A204.1 (cell line): ENCODE results near the gene EFL1.
"Not testable (repeated sequence)": the region's sequence is repeated elsewhere in the genome, so short reads cannot be mapped to it uniquely, and the experiment has no call there.

Experiments
- FAIRE-seq: peaks from 2 replicates; lab custom pipeline; 2012; peaks lifted over from hg19 to GRCh38; lab: Jason Lieb, UNC

Gene EFL1

DNA sequence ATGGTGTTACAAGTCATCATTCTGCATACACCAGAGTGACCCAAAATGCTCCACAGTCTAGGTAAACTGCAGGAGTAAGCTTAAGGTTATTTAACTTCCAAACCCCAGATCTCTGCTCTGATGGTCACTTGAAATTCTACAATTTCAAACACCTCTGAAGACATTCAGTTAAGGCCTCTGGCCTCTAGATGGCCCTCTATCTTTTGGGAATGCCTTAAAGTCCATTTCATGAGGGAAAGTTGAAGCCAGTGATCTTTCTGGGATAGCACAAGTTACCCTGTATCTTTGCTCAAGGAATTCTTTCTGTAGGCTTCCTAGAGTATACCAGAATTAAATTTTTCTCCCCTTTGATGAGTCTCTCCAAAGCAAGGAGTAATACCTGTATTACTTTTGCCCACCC lies 18.7 kb upstream of the EFL1 start:
- peak; percentile 93 for FAIRE-seq

GRCh38 chr15:82275410-82275809 lies 12.9 kb upstream of the EFL1 start:
- FAIRE-seq: no peak

DNA sequence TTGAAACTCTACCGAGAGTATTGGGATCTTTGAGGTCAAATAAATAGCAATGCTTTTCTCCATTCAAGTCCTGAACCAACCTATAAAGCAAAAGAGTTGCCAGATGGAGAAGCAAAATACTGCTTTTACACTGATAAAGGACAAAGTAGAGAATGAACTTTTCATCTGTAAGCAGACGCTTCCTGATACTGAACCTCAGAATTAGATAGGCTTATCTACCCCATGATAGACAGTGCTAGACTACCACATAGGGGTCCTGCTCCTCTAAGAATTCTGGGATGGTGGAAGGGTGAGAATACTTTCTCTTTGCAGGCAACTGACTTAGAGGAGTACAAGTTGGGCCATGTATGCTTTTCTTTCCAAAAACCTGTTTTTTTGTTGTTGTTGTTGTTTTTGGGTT lies 9.6 kb upstream of the EFL1 start:
- FAIRE-seq: no peak

- not testable (repeated sequence) for FAIRE-seq
Observed at GRCh38 chr15:82268454-82268853, 5.9 kb upstream of the EFL1 start.

- FAIRE-seq: not testable (repeated sequence)
Observed at GRCh38 chr15:82267137-82267536, 4.6 kb upstream of the EFL1 start.

- FAIRE-seq: no peak
Observed at GRCh38 chr15:82263350-82263749, 816 bp upstream of the EFL1 start.

DNA sequence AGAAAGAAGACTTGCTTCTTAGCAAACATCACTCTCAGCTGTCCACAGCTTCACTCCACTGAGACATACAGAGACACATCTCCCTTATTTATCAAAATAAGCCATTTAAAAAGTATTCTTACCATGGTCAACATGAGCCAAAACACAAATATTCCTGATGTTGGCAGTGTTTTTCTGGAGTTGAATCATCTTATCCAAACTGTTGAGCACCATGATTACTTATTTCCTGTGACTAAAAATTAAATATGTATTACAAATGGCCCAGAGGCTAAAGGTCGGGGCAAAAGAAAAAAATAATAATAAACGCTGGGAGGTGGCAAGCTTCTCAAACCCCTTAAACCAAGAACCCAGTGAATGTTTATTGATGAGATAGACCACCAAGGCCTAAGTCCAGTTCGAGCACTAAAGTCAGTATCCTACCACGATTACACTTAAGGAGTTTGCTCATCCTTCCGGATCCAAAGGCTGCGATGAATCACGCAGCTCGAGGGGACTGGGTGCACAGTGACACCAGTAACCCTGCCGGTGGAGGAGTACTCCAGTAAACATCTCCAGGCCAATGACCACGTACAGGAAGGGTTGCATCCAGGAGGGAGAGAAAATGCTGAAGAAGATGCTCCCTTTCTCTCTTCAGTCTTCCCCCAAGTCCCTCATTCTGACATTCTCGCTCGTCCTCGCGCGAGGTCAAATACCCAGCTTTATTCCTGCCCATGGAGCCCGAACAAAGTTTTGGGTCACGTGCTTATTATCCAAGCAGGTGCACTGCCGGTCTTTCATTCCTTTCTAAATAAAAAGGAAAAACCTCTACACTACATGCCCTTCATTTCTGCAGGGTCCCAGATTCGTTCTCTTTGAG lies 740 bp downstream of the EFL1 start:
- FAIRE-seq: not testable (repeated sequence)

- FAIRE-seq: not testable (repeated sequence)
Observed at GRCh38 chr15:82248261-82248660, 14.3 kb downstream of the EFL1 start.

- not testable (repeated sequence) for FAIRE-seq
Observed at GRCh38 chr15:82245956-82246355, 16.6 kb downstream of the EFL1 start.

- FAIRE-seq: not testable (repeated sequence)
Observed at GRCh38 chr15:82243644-82244043, 18.9 kb downstream of the EFL1 start.

DNA sequence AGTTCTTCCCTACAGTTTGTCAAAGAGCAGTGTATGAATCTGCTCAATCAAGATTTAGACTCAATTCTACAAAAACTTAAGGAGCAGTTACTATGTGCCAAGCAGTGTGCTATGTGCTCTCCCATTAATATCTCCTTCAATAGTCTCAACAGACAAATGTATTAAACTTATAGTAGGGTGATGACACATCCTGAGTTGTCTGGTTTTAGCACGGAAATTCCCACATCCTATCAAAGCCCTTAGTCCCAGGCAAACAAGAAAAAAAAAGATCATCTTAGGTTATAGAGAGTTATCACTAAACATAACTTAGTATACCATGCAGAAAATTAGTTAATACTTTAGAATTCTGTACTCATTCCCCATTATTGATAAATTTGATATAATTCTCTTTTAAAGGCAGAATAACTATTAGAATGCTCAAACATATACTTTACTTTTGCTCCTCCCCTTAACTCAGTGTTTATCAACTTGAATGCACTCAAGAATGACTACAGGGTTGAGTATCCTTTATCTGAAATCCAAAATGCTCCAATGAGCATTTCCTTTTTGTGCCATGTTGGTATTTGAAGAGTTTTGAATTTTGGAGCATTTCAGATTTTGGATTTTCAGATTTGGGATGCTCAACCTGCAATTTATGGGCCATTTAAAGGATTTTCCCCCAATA lies 20.6 kb downstream of the EFL1 start:
- FAIRE-seq: not testable (repeated sequence)

DNA sequence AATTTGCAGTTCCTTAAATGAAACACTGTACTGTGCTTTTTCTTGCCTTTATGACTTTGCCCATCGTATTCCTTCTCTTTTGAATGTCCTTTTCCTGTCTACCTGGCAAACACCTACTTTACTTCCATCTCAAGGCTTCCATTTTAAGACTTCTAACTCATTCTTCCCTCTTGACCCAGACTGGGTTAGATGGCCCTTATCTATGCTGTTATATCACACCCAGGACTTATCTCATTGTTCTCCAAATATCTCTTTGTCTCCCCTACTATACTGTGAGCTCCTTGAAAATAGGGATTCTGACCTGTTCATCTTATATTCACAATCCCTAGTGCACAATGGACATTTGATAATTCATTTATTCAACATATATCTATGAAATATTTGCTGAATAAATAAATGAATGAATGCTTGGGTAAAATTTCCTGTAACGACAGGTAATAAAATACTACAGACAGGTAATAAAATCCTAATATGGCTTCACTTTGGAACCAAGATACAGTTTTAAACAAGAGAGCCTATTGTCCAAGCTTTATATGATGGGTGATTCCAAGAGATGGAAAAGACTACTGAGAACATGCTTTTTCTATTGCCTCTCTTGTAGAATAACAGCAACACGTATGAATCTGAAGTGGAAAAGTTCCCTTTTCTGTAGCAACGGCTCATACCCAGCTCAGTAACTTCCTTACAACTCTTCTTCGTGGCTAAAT lies 22.7 kb downstream of the EFL1 start:
- FAIRE-seq: no peak

GRCh38 chr15:82237944-82238534 lies 24.5 kb downstream of the EFL1 start:
- FAIRE-seq: not testable (repeated sequence)

GRCh38 chr15:82231842-82232241 lies 30.7 kb downstream of the EFL1 start:
- FAIRE-seq: no peak

DNA sequence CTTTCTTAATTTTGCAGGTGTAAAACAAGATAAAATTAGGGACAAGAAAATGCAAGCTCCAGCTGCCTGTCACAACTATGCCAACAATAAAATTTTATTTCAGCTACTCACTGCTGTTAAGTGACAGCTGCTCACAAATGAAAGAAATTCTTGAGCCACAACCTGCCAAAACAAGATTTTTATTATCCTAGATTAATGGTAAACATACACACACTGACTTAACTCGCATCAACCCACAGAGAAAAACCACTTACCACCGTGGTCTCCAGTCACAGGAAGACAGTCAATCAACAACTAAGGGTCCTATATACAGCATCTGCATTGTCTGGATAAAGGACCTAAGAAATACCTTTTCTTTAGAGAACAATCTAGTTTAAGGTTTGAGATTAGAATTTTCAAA lies 31.3 kb downstream of the EFL1 start:
- FAIRE-seq: no peak

GRCh38 chr15:82228750-82229149 lies 33.8 kb downstream of the EFL1 start:
- no peak for FAIRE-seq

DNA sequence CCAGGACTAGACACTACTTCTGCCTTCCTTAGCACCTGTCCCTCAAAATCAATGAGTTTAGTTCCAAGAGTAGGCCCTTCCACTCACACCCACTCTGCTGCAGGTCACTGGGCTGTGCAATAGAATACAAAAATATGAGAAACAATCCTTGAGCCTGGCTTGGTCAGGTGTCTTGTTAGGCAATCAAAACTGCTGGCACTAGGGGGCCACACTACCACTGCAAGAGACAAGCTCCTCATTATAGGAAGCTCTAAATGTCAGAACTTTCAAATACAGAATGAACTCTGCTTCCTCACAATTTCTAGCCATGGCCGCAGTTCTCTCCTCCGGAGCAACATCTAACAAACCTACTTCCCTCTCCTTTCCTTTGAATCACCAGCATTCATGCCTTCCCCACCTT lies 41.0 kb downstream of the EFL1 start:
- FAIRE-seq: not testable (repeated sequence)

DNA sequence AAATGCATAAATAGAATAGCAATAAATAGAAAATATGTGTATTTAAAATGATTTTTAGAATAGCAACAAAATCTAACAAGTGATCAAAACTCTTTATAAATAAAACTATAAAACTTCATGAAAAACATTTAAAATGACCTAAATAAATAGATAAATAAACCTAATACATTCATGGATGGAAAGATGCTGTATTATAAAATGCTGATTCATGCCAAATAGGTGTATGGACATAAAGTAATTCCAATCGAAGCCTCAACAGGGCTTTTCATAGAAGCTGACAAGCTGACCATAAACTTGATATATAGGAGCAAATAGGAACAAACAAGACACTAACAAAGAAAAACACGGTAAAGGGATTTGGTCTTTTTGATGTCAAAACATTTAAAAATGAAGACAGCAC lies 46.4 kb downstream of the EFL1 start:
- peak; percentile 81 for FAIRE-seq

DNA sequence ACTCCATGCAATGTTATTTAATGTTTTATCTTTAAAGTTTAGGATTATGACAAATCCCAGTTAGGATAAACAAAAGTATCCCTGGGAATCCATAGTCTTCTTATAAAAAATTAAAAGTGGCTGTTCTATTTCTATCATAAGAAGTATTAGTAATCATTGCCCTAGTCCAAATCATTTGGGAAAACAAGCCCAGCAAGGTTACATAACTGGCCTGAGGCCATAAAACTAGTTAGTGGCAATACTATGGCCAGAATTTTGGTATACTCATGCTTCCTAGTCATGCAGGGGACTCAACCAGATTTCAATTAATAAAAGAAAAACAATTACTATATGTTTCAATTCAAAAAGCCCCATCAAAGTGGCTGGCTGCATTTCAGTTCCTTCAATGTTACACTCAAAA lies 50.3 kb downstream of the EFL1 start:
- not testable (repeated sequence) for FAIRE-seq

DNA sequence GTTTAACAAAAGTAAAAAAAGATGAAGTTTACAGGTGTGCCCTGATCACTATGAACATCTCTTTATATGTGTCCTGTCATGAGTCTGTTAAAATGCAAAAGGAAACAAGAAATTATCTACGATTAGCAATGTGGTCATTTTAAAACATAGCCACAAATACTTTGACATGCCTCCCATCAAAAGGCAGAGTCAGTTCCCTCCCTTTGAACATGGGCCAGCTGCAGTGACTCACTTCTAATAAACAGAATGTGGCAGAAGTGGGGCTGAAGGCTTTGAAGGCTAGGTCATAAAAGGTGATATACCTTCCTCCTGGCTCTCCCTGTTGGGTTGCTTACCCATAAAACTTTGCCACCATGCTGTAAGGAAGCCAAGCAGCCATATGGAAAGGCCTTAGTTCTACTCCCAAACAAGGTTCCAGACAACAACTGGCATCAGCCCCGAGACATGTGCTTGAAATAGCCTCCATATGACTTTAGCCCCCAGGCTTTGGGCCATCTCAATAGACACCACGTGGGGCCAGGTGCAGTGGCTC lies 52.4 kb downstream of the EFL1 start:
- FAIRE-seq: not testable (repeated sequence)

- not testable (repeated sequence) for FAIRE-seq
Observed at GRCh38 chr15:82204575-82204974, 58.0 kb downstream of the EFL1 start.
